Measurements from ENCODE around the gene TBL1XR1. TPM values are rescaled to one million over a fixed set of nuclear protein-coding genes. Genes with fewer than 3 reads are reported as not detected.
"Not testable (repeated sequence)": the region's sequence is repeated elsewhere in the genome, so short reads cannot be mapped to it uniquely, and the experiment has no call there.

The TBL1XR1 gene
- polyA plus RNA-seq, 4 donors = 108 to 134 (median 120) TPM

- DNase-seq (ENCODE audit: low read depth in 4 of 4, low spot score in 3 of 4) = no peak
These were observed 12.2 kb downstream of the TBL1XR1 start for GRCh38 chr3:177185035-177185574.

- DNase-seq (ENCODE audit: low read depth in 4 of 4, low spot score in 3 of 4) = not testable (repeated sequence)
These were observed 12.7 kb downstream of the TBL1XR1 start for GRCh38 chr3:177184602-177185001.

GRCh38 chr3:177182352-177182751, 14.9 kb downstream of the TBL1XR1 start:
- no peak for DNase-seq (ENCODE audit: low read depth in 4 of 4, low spot score in 3 of 4)

GRCh38 chr3:177181418-177181817, 15.9 kb downstream of the TBL1XR1 start:
- DNase-seq (ENCODE audit: low read depth in 4 of 4, low spot score in 3 of 4) = no peak

- DNase-seq (ENCODE audit: low read depth in 4 of 4, low spot score in 3 of 4) = no peak
These were observed 16.8 kb downstream of the TBL1XR1 start for GRCh38 chr3:177180506-177180905.

GRCh38 chr3:177179281-177180067, 17.8 kb downstream of the TBL1XR1 start:
- DNase-seq (ENCODE audit: low read depth in 4 of 4, low spot score in 3 of 4) = no peak

GRCh38 chr3:177177749-177178221, 19.5 kb downstream of the TBL1XR1 start:
- DNase-seq (ENCODE audit: low read depth in 4 of 4, low spot score in 3 of 4) = no peak

GRCh38 chr3:177174607-177175170, 22.6 kb downstream of the TBL1XR1 start:
- no peak for DNase-seq (ENCODE audit: low read depth in 4 of 4, low spot score in 3 of 4)

GRCh38 chr3:177169936-177170722, 27.2 kb downstream of the TBL1XR1 start:
- DNase-seq (ENCODE audit: low read depth in 4 of 4, low spot score in 3 of 4) = no peak

GRCh38 chr3:177168431-177168830, 28.9 kb downstream of the TBL1XR1 start:
- no peak for DNase-seq (ENCODE audit: low read depth in 4 of 4, low spot score in 3 of 4)

GRCh38 chr3:177162742-177163141, 34.5 kb downstream of the TBL1XR1 start:
- no peak for DNase-seq (ENCODE audit: low read depth in 4 of 4, low spot score in 3 of 4)

GRCh38 chr3:177161603-177162002, 35.7 kb downstream of the TBL1XR1 start:
- not testable (repeated sequence) for DNase-seq (ENCODE audit: low read depth in 4 of 4, low spot score in 3 of 4)

- no peak for DNase-seq (ENCODE audit: low read depth in 4 of 4, low spot score in 3 of 4)
These were observed 38.8 kb downstream of the TBL1XR1 start for GRCh38 chr3:177158461-177158860.

- no peak for DNase-seq (ENCODE audit: low read depth in 4 of 4, low spot score in 3 of 4)
These were observed 39.8 kb downstream of the TBL1XR1 start for GRCh38 chr3:177157492-177157891.

GRCh38 chr3:177154733-177155132, 42.5 kb downstream of the TBL1XR1 start:
- DNase-seq (ENCODE audit: low read depth in 4 of 4, low spot score in 3 of 4) = no peak

- no peak for DNase-seq (ENCODE audit: low read depth in 4 of 4, low spot score in 3 of 4)
These were observed 46.2 kb downstream of the TBL1XR1 start for GRCh38 chr3:177150970-177151627.

GRCh38 chr3:177150218-177150916, 46.9 kb downstream of the TBL1XR1 start:
- no peak for DNase-seq (ENCODE audit: low read depth in 4 of 4, low spot score in 3 of 4)

- no peak for DNase-seq (ENCODE audit: low read depth in 4 of 4, low spot score in 3 of 4)
These were observed 48.2 kb downstream of the TBL1XR1 start for GRCh38 chr3:177149106-177149505.

- DNase-seq (ENCODE audit: low read depth in 4 of 4, low spot score in 3 of 4) = no peak
These were observed 49.5 kb downstream of the TBL1XR1 start for GRCh38 chr3:177147790-177148189.

- DNase-seq (ENCODE audit: low read depth in 4 of 4, low spot score in 3 of 4) = no peak
These were observed 50.6 kb downstream of the TBL1XR1 start for GRCh38 chr3:177146646-177147045.

Measured in right renal pelvis (tissue), 4 donors.